Measurements from ENCODE around the gene SCN9A.

The SCN9A gene

GRCh38 chr2:166341426-166341825, 34.3 kb downstream of the SCN9A start:
- POLR2A ChIA-PET: interaction anchor here (1.1 kb wide), 1 partner anchor 35 kb away, joined by 3 read pairs; no protein-coding TSS in a partner anchor
- TF ChIP-seq ZNF549 (tag by site-specific recombination; IDR thresholded peaks at IDR 0.05): no peak
- TF ChIP-seq, protein P1, sequence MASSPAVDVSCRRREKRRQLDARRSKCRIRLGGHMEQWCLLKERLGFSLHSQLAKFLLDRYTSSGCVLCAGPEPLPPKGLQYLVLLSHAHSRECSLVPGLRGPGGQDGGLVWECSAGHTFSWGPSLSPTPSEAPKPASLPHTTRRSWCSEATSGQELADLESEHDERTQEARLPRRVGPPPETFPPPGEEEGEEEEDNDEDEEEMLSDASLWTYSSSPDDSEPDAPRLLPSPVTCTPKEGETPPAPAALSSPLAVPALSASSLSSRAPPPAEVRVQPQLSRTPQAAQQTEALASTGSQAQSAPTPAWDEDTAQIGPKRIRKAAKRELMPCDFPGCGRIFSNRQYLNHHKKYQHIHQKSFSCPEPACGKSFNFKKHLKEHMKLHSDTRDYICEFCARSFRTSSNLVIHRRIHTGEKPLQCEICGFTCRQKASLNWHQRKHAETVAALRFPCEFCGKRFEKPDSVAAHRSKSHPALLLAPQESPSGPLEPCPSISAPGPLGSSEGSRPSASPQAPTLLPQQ (tag by site-specific recombination; IDR thresholded peaks at IDR 0.05): no peak
- TF ChIP-seq ZSCAN30 (tag by site-specific recombination; IDR thresholded peaks at IDR 0.05): no peak
- no peak for TF ChIP-seq ZNF530 (tag by site-specific recombination; IDR thresholded peaks at IDR 0.05; ENCODE audit: low read depth)
- TF ChIP-seq ZNF223 (tag by site-specific recombination; IDR thresholded peaks at IDR 0.05): no peak
- no peak for TF ChIP-seq KLF16 (tag by site-specific recombination; IDR thresholded peaks at IDR 0.05)
- no peak for TF ChIP-seq ZNF18 (tag by site-specific recombination; IDR thresholded peaks at IDR 0.05)
- no peak for TF ChIP-seq ZNF777 (tag by site-specific recombination; IDR thresholded peaks at IDR 0.05; ENCODE audit: borderline replicate concordance)
- TF ChIP-seq ZNF580 (tag by site-specific recombination; IDR thresholded peaks at IDR 0.05): no peak
- TF ChIP-seq ZNF175 (tag by site-specific recombination; IDR thresholded peaks at IDR 0.05): no peak
- TF ChIP-seq ZNF555 (tag by site-specific recombination; conservative IDR thresholded peaks at IDR 0.05): no peak
- no peak for TF ChIP-seq ZBTB7A (tag by site-specific recombination; IDR thresholded peaks at IDR 0.05; ENCODE audit: low read depth)
- no peak for TF ChIP-seq ZNF324 (tag by site-specific recombination; IDR thresholded peaks at IDR 0.05)
- no peak for TF ChIP-seq ZNF426 (tag by site-specific recombination; IDR thresholded peaks at IDR 0.05)
- TF ChIP-seq, protein P2, sequence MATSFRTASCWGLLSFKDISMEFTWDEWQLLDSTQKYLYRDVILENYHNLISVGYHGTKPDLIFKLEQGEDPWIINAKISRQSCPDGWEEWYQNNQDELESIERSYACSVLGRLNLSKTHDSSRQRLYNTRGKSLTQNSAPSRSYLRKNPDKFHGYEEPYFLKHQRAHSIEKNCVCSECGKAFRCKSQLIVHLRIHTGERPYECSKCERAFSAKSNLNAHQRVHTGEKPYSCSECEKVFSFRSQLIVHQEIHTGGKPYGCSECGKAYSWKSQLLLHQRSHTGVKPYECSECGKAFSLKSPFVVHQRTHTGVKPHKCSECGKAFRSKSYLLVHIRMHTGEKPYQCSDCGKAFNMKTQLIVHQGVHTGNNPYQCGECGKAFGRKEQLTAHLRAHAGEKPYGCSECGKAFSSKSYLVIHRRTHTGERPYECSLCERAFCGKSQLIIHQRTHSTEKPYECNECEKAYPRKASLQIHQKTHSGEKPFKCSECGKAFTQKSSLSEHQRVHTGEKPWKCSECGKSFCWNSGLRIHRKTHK (tag by site-specific recombination; IDR thresholded peaks at IDR 0.05): no peak
- TF ChIP-seq ZNF138 (tag by site-specific recombination; IDR thresholded peaks at IDR 0.05; ENCODE audit: borderline replicate concordance): no peak
- no peak for TF ChIP-seq WT1 (tag by site-specific recombination; IDR thresholded peaks at IDR 0.05)
- TF ChIP-seq, protein P3, sequence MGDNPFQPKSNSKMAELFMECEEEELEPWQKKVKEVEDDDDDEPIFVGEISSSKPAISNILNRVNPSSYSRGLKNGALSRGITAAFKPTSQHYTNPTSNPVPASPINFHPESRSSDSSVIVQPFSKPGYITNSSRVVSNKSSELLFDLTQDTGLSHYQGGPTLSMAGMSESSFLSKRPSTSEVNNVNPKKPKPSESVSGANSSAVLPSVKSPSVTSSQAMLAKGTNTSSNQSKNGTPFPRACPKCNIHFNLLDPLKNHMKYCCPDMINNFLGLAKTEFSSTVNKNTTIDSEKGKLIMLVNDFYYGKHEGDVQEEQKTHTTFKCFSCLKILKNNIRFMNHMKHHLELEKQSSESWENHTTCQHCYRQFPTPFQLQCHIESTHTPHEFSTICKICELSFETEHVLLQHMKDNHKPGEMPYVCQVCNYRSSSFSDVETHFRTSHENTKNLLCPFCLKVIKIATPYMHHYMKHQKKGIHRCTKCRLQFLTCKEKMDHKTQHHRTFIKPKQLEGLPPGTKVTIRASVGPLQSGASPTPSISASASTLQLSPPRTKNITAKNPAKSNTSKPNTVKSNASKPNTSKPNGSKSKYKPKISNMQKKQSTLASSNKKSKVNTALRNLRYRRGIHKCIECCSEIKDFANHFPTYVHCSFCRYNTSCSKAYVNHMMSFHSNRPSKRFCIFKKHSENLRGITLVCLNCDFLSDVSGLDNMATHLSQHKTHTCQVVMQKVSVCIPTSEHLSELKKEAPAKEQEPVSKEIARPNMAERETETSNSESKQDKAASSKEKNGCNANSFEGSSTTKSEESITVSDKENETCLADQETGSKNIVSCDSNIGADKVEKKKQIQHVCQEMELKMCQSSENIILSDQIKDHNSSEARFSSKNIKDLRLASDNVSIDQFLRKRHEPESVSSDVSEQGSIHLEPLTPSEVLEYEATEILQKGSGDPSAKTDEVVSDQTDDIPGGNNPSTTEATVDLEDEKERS (tag by site-specific recombination; IDR thresholded peaks at IDR 0.05): no peak
- TF ChIP-seq ZNF24 (tag by site-specific recombination; IDR thresholded peaks at IDR 0.05): no peak
- H3K27ac ChIP-seq (ENCODE audit: extremely low read depth, low read depth, low read length): no peak overlapping the region
- H3K4me3 ChIP-seq (ENCODE audit: low read depth, low read length): no peak overlapping the region
- peaks cover 2% of the 10 kb centered on the region; the same call in 1 of the 2 replicates for H3K4me1 ChIP-seq (ENCODE audit: control insufficient read depth, insufficient read depth, low read length)
- no peaks in the 10 kb centered on the region for H3K9me3 ChIP-seq (ENCODE audit: control insufficient read depth, insufficient read depth, low read depth, low read length)
- CTCF ChIA-PET: interaction anchor here (1.4 kb wide), 1 partner anchor 20 kb away, joined by 4 read pairs; no protein-coding TSS in a partner anchor
- no peaks in the 10 kb centered on the region for H3K36me3 ChIP-seq (ENCODE audit: control insufficient read depth in 2 of 2, insufficient read depth in 1 of 2, low read length in 2 of 2)
